ENCODE results near the gene VSTM4. TPM values are rescaled to one million over a fixed set of nuclear protein-coding genes. Genes with fewer than 3 reads are reported as not detected.

The VSTM4 gene
- total RNA-seq, 1 donor from 2014 or later, result 2.7 TPM

GRCh38 chr10:48981310-48981907 is 133.9 kb downstream of the VSTM4 start:
- DNase-seq (ENCODE audit: low spot score) (peak; percentile 72), ATAC-seq (peak; percentile 98)

- DNase-seq (ENCODE audit: low spot score) (no peak), ATAC-seq (no peak)
Observed at GRCh38 chr10:48978318-48978717, 137.0 kb downstream of the VSTM4 start.

GRCh38 chr10:48976196-48976595 is 139.1 kb downstream of the VSTM4 start:
- peak; percentile 95 for ATAC-seq

GRCh38 chr10:48974510-48975156 is 140.7 kb downstream of the VSTM4 start:
- ATAC-seq (no peak), DNase-seq (ENCODE audit: low spot score) (no peak)

More at GRCh38 chr10:48976196-48976595, 139.1 kb downstream of the VSTM4 start:
- DNase-seq (ENCODE audit: low spot score), result no peak

GRCh38 chr10:48973065-48973464 is 142.3 kb downstream of the VSTM4 start:
- ATAC-seq, result no peak
- no peak for DNase-seq (ENCODE audit: low spot score)

GRCh38 chr10:48970654-48971053 is 144.7 kb downstream of the VSTM4 start:
- no peak for DNase-seq (ENCODE audit: low spot score)
- no peak for ATAC-seq

- no peak for ATAC-seq
- DNase-seq (ENCODE audit: low spot score), result no peak
Observed at GRCh38 chr10:48970046-48970445, 145.3 kb downstream of the VSTM4 start.

GRCh38 chr10:48968036-48968435 is 147.3 kb downstream of the VSTM4 start:
- DNase-seq (ENCODE audit: low spot score) (no peak), ATAC-seq (no peak)

- ATAC-seq (no peak), DNase-seq (ENCODE audit: low spot score) (no peak)
Observed at GRCh38 chr10:48965460-48965859, 149.9 kb downstream of the VSTM4 start.

Other genes starting within 250 kb of the VSTM4 start
- gene LRRC18, start 175.7 kb downstream of the VSTM4 start, total RNA-seq, result not detected
- gene FAM170B, start 18.5 kb upstream of the VSTM4 start, total RNA-seq, result not detected
- gene TMEM273, start 72.9 kb upstream of the VSTM4 start, total RNA-seq, result 1.9 TPM
- not detected for gene C10orf71, start 183.6 kb upstream of the VSTM4 start, total RNA-seq